Kidney (tissue), 14 donors: ENCODE measurements around the gene POC1A. TPM values are rescaled to one million over a fixed set of nuclear protein-coding genes. Genes with fewer than 3 reads are reported as not detected.

ENCODE experiments used
- DNase-seq, 5 donors: peaks; one replicate each; pipeline ENCODE4 v3.0.0-alpha.2; 2013 to 2020
- FAIRE-seq: peaks from 2 replicates; lab custom pipeline; 2012; peaks lifted over from hg19 to GRCh38; lab: Jason Lieb, UNC
- H3K27ac ChIP-seq, 2 donors: one replicate each; pipeline ENCODE4 v1.7.0; 2013; ENCODE audit warnings: low read depth in 2 of 2, low read length in 2 of 2, inconsistent platforms in 1 of 2
- H3K27me3 ChIP-seq: one replicate; pipeline ENCODE4 v1.7.1; 2013; ENCODE audit warnings: low read length, inconsistent platforms; ENCODE audit not compliant: control insufficient read depth, insufficient read depth
- H3K36me3 ChIP-seq, 3 donors: one replicate each; pipeline versions ENCODE4 v1.7.0 to v1.7.1; 2013; ENCODE audit warnings: low read length in 3 of 3, control low read depth in 1 of 3, inconsistent platforms in 1 of 3; ENCODE audit not compliant: insufficient read depth in 3 of 3, control insufficient read depth in 2 of 3
- H3K4me1 ChIP-seq, 3 donors: one replicate each; pipeline versions ENCODE4 v1.7.0 to v1.7.1; 2013; ENCODE audit warnings: low read length in 3 of 3, inconsistent platforms in 1 of 3, low read depth in 1 of 3; ENCODE audit not compliant: control insufficient read depth in 2 of 3, insufficient read depth in 2 of 3
- H3K4me3 ChIP-seq, 3 donors: one replicate each; pipeline versions ENCODE4 v1.7.0 to v1.8.1; 2013; ENCODE audit warnings: low read length in 3 of 3, control low read depth in 1 of 3, inconsistent platforms in 1 of 3
- H3K9ac ChIP-seq, 3 donors: one replicate each; pipeline versions ENCODE4 v1.7.0 to v1.7.1; 2013; ENCODE audit warnings: low read length in 3 of 3, control low read depth in 1 of 3, inconsistent platforms in 1 of 3
- H3K9me3 ChIP-seq, 3 donors: one replicate each; pipeline versions ENCODE4 v1.7.0 to v1.7.1; 2013; ENCODE audit warnings: low read length in 3 of 3, control low read depth in 1 of 3, inconsistent platforms in 1 of 3; ENCODE audit not compliant: control insufficient read depth in 2 of 3, insufficient read depth in 1 of 3
- CTCF ChIP-seq: IDR thresholded peaks from 3 replicates; pipeline ENCODE4 v1.5.1; 2012; ENCODE audit warnings: mild to moderate bottlenecking, moderate library complexity, borderline replicate concordance; ENCODE audit not compliant: insufficient read depth; ENCODE audit errors: extremely low read depth
- intact Hi-C: fragments of 100-400 bp; cut with DNase I; formaldehyde crosslinking; loops from one replicate; pipeline ENCODE4 v1.11.1; 2022
- polyA plus RNA-seq: library from polyadenylated mRNA; stranded (reverse); fragments of 350-450 nt; fragmentation: Illumina TruSeq; extraction: RNeasy Lipid Tissue Mini Kit (QIAGEN cat#74804); gene quantifications from one replicate; pipeline ENCODE4 v1.2.3, GENCODE V29; 2014; ENCODE audit warnings: low read depth, low replicate concordance; ENCODE audit not compliant: insufficient read depth
- total RNA-seq: library from RNA; stranded (reverse); fragmentation: NEBNext Ultra II Directional; extraction: Animal tissue kit (Norgen Biotek cat#: 25700); gene quantifications from one replicate; pipeline ENCODE4 v1.2.1, GENCODE V29; 2021
- donor health status: control.
- donor health status: control.
- donor health status: control.
- donor health status: control.
- donor health status: control.
- donor health status: DM: yes; HTN: yes; CAD: no.
- donor health status: Normal renal cell carcinoma (clear cell type).

POC1A gene
- total and polyA plus RNA-seq, 2 donors from 2014 or later = 2.2 to 2.5 TPM

- H3K4me1 ChIP-seq = peaks cover 0 to 17% (median 0%) of the 10 kb centered on the region in 3 donors
Observed at GRCh38 chr3:52190294-52191074, 36.3 kb upstream of the POC1A start.

GRCh38 chr3:52188556-52188955 lies 34.3 kb upstream of the POC1A start:
- H3K36me3 ChIP-seq = no peaks in the 10 kb centered on the region
- peaks cover 0 to 14% (median 0%) of the 10 kb centered on the region in 3 donors for H3K4me1 ChIP-seq
- no peaks in the 10 kb centered on the region for H3K27me3 ChIP-seq
- FAIRE-seq (no peak), DNase-seq (no peak)
- TF ChIP-seq CTCF = no peak
- no peaks in the 10 kb centered on the region for H3K9me3 ChIP-seq
- intact Hi-C loops = no loop called here
- no peak overlapping the region for H3K9ac ChIP-seq
- H3K4me3 ChIP-seq = no peak overlapping the region
- peak overlapping the region; percentile 44 to 70 for H3K27ac ChIP-seq

More at GRCh38 chr3:52190294-52191074, 36.3 kb upstream of the POC1A start:
- FAIRE-seq = no peak
- intact Hi-C loops = no loop called here
- Histone ChIP-seq H3K27ac (peak overlapping the region; percentile 26 to 43), H3K36me3 (no peaks in the 10 kb centered on the region), H3K9ac (no peak overlapping the region), H3K4me3 (no peak overlapping the region), H3K9me3 (no peaks in the 10 kb centered on the region), H3K27me3 (no peaks in the 10 kb centered on the region)
- TF ChIP-seq CTCF = no peak
- DNase-seq = peak in 1 of 5 donors; percentile 84

GRCh38 chr3:52186729-52187128 lies 32.5 kb upstream of the POC1A start:
- H3K4me3 ChIP-seq = no peak overlapping the region
- H3K4me1 ChIP-seq = peaks cover 0 to 14% (median 0%) of the 10 kb centered on the region in 3 donors
- H3K9ac ChIP-seq = no peak overlapping the region
- H3K27me3 ChIP-seq = no peaks in the 10 kb centered on the region
- no peak overlapping the region for H3K27ac ChIP-seq
- H3K36me3 ChIP-seq = no peaks in the 10 kb centered on the region
- TF ChIP-seq CTCF = no peak
- DNase-seq (no peak), FAIRE-seq (no peak)
- intact Hi-C loops = no loop called here
- no peaks in the 10 kb centered on the region for H3K9me3 ChIP-seq
